IMR-90 (cell line): ENCODE data around the gene HSPA6. TPM values are rescaled to one million over a fixed set of nuclear protein-coding genes. Genes with fewer than 3 reads are reported as not detected.

Experiments used
- ATAC-seq: fragments of 200-7000 bp; cut with Tn5 transposase; 2 replicates; pipeline ENCODE4 v1.9.1; 2020; ENCODE audit warnings: low read depth, mild to moderate bottlenecking, moderate library complexity
- BruUV-seq: library from RNA; stranded (reverse); fragments of 400-500 nt; replicated peaks from 2 replicates; lab custom pipeline; 2021; lab: Mats Ljungman, UMichigan
- CTCF ChIA-PET: fragments of 300-600 bp; formaldehyde crosslinking; extraction: SDS; loops from one replicate; lab custom pipeline; 2021; ENCODE audit warnings: antibody characterized with exemption; lab: Yijun Ruan, JAX
- POLR2A ChIA-PET: fragments of 300-600 bp; sonication (Branson Sonifier 250); formaldehyde crosslinking; loops from one replicate; lab custom pipeline; 2022; ENCODE audit warnings: antibody characterized with exemption; ENCODE audit not compliant: unreplicated experiment; lab: Charles Lee
- DNase-seq: peaks from one replicate; pipeline ENCODE4 v3.0.0; 2013
- H2AFZ ChIP-seq: replicated peaks from 2 replicates; pipeline ENCODE3; 2013; ENCODE audit warnings: low read length, mild to moderate bottlenecking; ENCODE audit not compliant: poor library complexity
- H2AK5ac ChIP-seq: 2 replicates; pipeline ENCODE4 v1.6.1; 2013; ENCODE audit warnings: low read depth, low read length, inconsistent platforms
- H2AK9ac ChIP-seq: replicated peaks from 2 replicates; pipeline ENCODE3; 2013; ENCODE audit warnings: mild to moderate bottlenecking, low read depth, low read length, moderate library complexity; ENCODE audit not compliant: poor library complexity
- H2BK120ac ChIP-seq: 2 replicates; pipeline ENCODE4 v1.6.1; 2013; ENCODE audit warnings: low read depth, low read length, inconsistent platforms
- H2BK15ac ChIP-seq: 3 replicates; pipeline ENCODE4 v1.6.1; 2013; ENCODE audit warnings: low read depth, low read length, inconsistent platforms
- H2BK20ac ChIP-seq: 2 replicates; pipeline ENCODE4 v1.6.1; 2013; ENCODE audit warnings: low read depth, mild to moderate bottlenecking, inconsistent platforms, low read length, moderate library complexity
- H2BK5ac ChIP-seq: 2 replicates; pipeline ENCODE4 v1.6.1; 2013; ENCODE audit warnings: mild to moderate bottlenecking, low read depth, low read length, inconsistent platforms; ENCODE audit not compliant: poor library complexity, severe bottlenecking
- H3K14ac ChIP-seq: replicated peaks from 2 replicates; pipeline ENCODE4 v1.6.1; 2013; ENCODE audit warnings: low read depth, low read length, inconsistent platforms
- H3K18ac ChIP-seq: 2 replicates; pipeline ENCODE4 v1.6.1; 2013; ENCODE audit warnings: low read depth, low read length, control low read depth
- H3K23ac ChIP-seq: 2 replicates; pipeline ENCODE4 v1.6.1; 2013; ENCODE audit warnings: low read depth, low read length, inconsistent platforms
- H3K27ac ChIP-seq: 2 replicates; pipeline ENCODE4 v1.5.1; 2013; ENCODE audit warnings: mild to moderate bottlenecking, control low read depth, low read length; ENCODE audit not compliant: insufficient read depth
- H3K27me3 ChIP-seq: 2 replicates; pipeline ENCODE4 v1.6.1; 2013; ENCODE audit warnings: low read length; ENCODE audit not compliant: control insufficient read depth, insufficient read depth
- H3K36me3 ChIP-seq: 2 replicates; pipeline ENCODE4 v1.6.1; 2013; ENCODE audit warnings: low read length, mixed read lengths; ENCODE audit not compliant: control insufficient read depth, insufficient read depth
- H3K4ac ChIP-seq: 2 replicates; pipeline ENCODE4 v1.6.1; 2013; ENCODE audit warnings: low read depth, low read length, inconsistent platforms
- H3K4me1 ChIP-seq: 2 replicates; pipeline ENCODE4 v1.6.1; 2013; ENCODE audit warnings: low read length, mixed read lengths; ENCODE audit not compliant: control insufficient read depth, insufficient read depth
- H3K4me2 ChIP-seq: 2 replicates; pipeline ENCODE4 v1.6.1; 2013; ENCODE audit warnings: low read depth, mild to moderate bottlenecking, control low read depth, low read length, moderate library complexity
- H3K4me3 ChIP-seq: 2 replicates; pipeline ENCODE4 v1.5.1; 2013; ENCODE audit warnings: low read depth, mild to moderate bottlenecking, control low read depth, low read length, moderate library complexity; ENCODE audit not compliant: insufficient read depth
- H3K56ac ChIP-seq: 2 replicates; pipeline ENCODE4 v1.6.1; 2013; ENCODE audit warnings: low read length, inconsistent platforms; ENCODE audit not compliant: insufficient read depth; ENCODE audit errors: extremely low read depth
- H3K79me1 ChIP-seq, 2 experiments: 2 replicates each; pipeline ENCODE4 v1.6.1; 2013; ENCODE audit warnings: low read length in 2 of 2, inconsistent platforms in 1 of 2, low read depth in 1 of 2
- H3K9ac ChIP-seq: 2 replicates; pipeline ENCODE4 v1.6.1; 2013; ENCODE audit warnings: low read depth, low read length, control low read depth
- H3K9me1 ChIP-seq: 2 replicates; pipeline ENCODE4 v1.6.1; 2013; ENCODE audit warnings: low read length, inconsistent platforms; ENCODE audit not compliant: insufficient read depth
- H3K9me3 ChIP-seq: 2 replicates; pipeline ENCODE4 v1.6.1; 2013; ENCODE audit warnings: low read length; ENCODE audit not compliant: control insufficient read depth, insufficient read depth
- H4K20me1 ChIP-seq: 2 replicates; pipeline ENCODE4 v1.6.1; 2013; ENCODE audit warnings: low read length, inconsistent platforms; ENCODE audit not compliant: insufficient read depth
- H4K5ac ChIP-seq: 2 replicates; pipeline ENCODE4 v1.6.1; 2013; ENCODE audit warnings: mild to moderate bottlenecking, low read depth, low read length, control low read depth
- H4K8ac ChIP-seq, 2 experiments: 2 replicates each; pipeline ENCODE4 v1.6.1; 2013; ENCODE audit warnings: low read depth in 2 of 2, low read length in 2 of 2, control low read depth in 1 of 2, inconsistent platforms in 1 of 2
- H4K91ac ChIP-seq: 2 replicates; pipeline ENCODE4 v1.6.1; 2013; ENCODE audit warnings: low read depth, low read length, inconsistent platforms; ENCODE audit not compliant: insufficient read depth
- BHLHE40 ChIP-seq: fragments of 150-350 bp; IDR thresholded peaks from 2 replicates; pipeline ENCODE4 v1.6.1; 2016; ENCODE audit warnings: mild to moderate bottlenecking, low read depth, low read length
- POLR2A ChIP-seq: IDR thresholded peaks from 2 replicates; pipeline ENCODE4 v1.6.1; 2012; ENCODE audit warnings: mild to moderate bottlenecking, low read depth, low read length
- WGBS, 2 experiments: methylation state at CpG; one replicate each; pipeline versions ENCODE4 v1.1.5 to v1.1.7; 2013; ENCODE audit warnings: missing lambda C conversion rate in 2 of 2; ENCODE audit not compliant: insufficient read length in 1 of 2; ENCODE audit errors: extremely low coverage in 2 of 2; 5-methylcytosine and 5-hydroxymethylcytosine counted together
- dilution Hi-C: fragments of 300-500 bp; cut with HindIII; formaldehyde crosslinking; loops from one replicate; pipeline ENCODE4 v1.14.3; 2018; ENCODE audit warnings: low sequenced_read_pairs; ENCODE audit not compliant: unreplicated experiment
- in situ Hi-C: fragments of 300-500 bp; cut with MboI; formaldehyde crosslinking; loops from 3 replicates; pipeline ENCODE4 v1.14.3; 2019; ENCODE audit warnings: low sequenced_read_pairs, inconsistent platforms, mixed read lengths
- intact Hi-C: fragments of 100-400 bp; cut with micrococcal nuclease; formaldehyde crosslinking; loops from 2 replicates; pipeline ENCODE4 v1.10.0; 2022
- polyA plus RNA-seq, 3 experiments: library from polyadenylated mRNA; depleted of rRNA; stranded (reverse); fragments of >200 nt; gene quantifications; 2 replicates each; pipeline ENCODE4 v1.2.3, GENCODE V29; 2012; ENCODE audit warnings: low replicate concordance in 1 of 3
- total RNA-seq: library from RNA; depleted of rRNA; stranded (reverse); fragments of >200 nt; gene quantifications from 2 replicates; pipeline ENCODE4 v1.2.3, GENCODE V29; 2012
- TF ChIP-seq, protein P1 (sequence below): fragments of 150-350 bp; IDR thresholded peaks from 2 replicates; pipeline ENCODE4 v1.6.1; 2016; ENCODE audit warnings: low read depth, mild to moderate bottlenecking, low read length, moderate library complexity, borderline replicate concordance
- TF ChIP-seq, protein P2 (sequence below): fragments of 150-350 bp; IDR thresholded peaks from 2 replicates; pipeline ENCODE4 v1.6.1; 2017; ENCODE audit warnings: mild to moderate bottlenecking, antibody characterized with exemption, low read length, low read depth

HSPA6 gene
- total and polyA plus RNA-seq, 2 of the 4 experiments (the other 2 are of a cell fraction) = 0.54 to 0.67 TPM

DNA sequence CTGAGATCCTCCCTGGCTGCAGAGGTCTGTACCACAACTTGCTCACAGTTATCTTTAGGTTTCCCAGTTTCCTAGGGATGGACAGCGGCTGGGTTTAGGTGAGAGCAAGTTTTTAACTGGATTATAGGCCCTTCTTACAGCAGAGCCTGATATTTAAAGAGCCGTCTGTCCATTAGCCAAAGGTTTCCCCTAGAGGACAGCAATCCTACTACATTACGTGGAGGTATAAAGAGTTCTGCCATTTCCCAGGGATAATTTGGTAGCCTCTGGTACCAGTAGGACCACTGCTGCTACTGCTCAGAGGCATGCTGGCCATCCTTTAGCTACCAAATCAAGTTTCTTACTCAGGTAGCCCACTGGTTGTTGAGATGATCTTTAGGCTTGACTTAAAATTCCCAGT lies 41.0 kb upstream of the HSPA6 start:
- in situ Hi-C loops = loop anchor here (10.0 kb wide), 1 partner anchor 261 kb away; the partner anchor contains the start of gene DUSP12
- no CpG with 5 or more reads among the region's 3 CpGs for WGBS, 2 experiments

More for the DNA sequence above, 41.0 kb upstream of the HSPA6 start:
- Histone ChIP-seq H4K20me1 (no peaks in the 10 kb centered on the region), H3K4me2 (no peak overlapping the region), H2AK5ac (no peak overlapping the region), H3K9me1 (no peaks in the 10 kb centered on the region), H3K9ac (no peak overlapping the region), H2BK15ac (no peak overlapping the region), H3K9me3 (no peaks in the 10 kb centered on the region), H2AFZ (no peak overlapping the region), H2BK120ac (no peak overlapping the region), H3K36me3 (no peaks in the 10 kb centered on the region), H3K56ac (no peak overlapping the region), H3K18ac (no peak overlapping the region), H3K14ac (no peak overlapping the region), H2BK20ac (no peak overlapping the region), H3K4me1 (peaks cover 2% of the 10 kb centered on the region; the same call in 1 of the 2 replicates), H2AK9ac (no peak overlapping the region), H3K79me1 (no peaks in the 10 kb centered on the region), H3K4me3 (no peak overlapping the region), H3K4ac (no peak overlapping the region), H3K23ac (no peak overlapping the region), H4K91ac (no peak overlapping the region), H3K27ac (no peak overlapping the region), H4K5ac (no peak overlapping the region), H4K8ac (no peak overlapping the region), H2BK5ac (no peak overlapping the region), H3K27me3 (peaks cover 10% of the 10 kb centered on the region)
- ChIA-PET POLR2A (no interaction called here), CTCF (interaction anchor here (1.4 kb wide), 1 partner anchor 255 kb away, joined by 4 read pairs; no protein-coding TSS in a partner anchor)
- TF ChIP-seq BHLHE40 (no peak), POLR2A (no peak)
- TF ChIP-seq, protein P1, sequence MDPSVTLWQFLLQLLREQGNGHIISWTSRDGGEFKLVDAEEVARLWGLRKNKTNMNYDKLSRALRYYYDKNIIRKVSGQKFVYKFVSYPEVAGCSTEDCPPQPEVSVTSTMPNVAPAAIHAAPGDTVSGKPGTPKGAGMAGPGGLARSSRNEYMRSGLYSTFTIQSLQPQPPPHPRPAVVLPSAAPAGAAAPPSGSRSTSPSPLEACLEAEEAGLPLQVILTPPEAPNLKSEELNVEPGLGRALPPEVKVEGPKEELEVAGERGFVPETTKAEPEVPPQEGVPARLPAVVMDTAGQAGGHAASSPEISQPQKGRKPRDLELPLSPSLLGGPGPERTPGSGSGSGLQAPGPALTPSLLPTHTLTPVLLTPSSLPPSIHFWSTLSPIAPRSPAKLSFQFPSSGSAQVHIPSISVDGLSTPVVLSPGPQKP = no peak
- TF ChIP-seq, protein P2, sequence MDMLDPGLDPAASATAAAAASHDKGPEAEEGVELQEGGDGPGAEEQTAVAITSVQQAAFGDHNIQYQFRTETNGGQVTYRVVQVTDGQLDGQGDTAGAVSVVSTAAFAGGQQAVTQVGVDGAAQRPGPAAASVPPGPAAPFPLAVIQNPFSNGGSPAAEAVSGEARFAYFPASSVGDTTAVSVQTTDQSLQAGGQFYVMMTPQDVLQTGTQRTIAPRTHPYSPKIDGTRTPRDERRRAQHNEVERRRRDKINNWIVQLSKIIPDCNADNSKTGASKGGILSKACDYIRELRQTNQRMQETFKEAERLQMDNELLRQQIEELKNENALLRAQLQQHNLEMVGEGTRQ = no peak
- DNase-seq (no peak), ATAC-seq (no peak)
- intact Hi-C loops = no loop called here
- BruUV-seq = no TSS peak
- dilution Hi-C loops = no loop called here
